ENCODE results near the gene AURKAIP1.
"Not testable (repeated sequence)": the region's sequence is repeated elsewhere in the genome, so short reads cannot be mapped to it uniquely, and the experiment has no call there.

The AURKAIP1 gene

DNA sequence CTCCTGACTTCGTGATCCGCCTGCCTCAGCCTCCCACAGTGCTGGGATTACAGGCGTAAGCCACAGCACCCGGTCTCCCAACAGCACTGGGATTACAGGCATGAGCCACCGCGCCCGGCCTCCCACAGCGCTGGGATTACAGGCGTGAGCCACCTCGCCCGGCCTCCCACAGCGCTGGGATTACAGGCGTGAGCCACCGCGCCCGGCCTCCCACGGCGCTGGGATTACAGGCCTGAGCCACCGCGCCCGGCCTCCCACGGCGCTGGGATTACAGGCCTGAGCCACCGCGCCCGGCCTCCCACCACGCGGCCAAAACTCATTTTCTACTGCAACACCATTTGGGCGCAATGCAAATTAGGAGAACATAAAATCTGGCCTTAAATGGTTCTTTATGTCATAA, 10.3 kb upstream of the AURKAIP1 start:
- not testable (repeated sequence) for DNase-seq

DNA sequence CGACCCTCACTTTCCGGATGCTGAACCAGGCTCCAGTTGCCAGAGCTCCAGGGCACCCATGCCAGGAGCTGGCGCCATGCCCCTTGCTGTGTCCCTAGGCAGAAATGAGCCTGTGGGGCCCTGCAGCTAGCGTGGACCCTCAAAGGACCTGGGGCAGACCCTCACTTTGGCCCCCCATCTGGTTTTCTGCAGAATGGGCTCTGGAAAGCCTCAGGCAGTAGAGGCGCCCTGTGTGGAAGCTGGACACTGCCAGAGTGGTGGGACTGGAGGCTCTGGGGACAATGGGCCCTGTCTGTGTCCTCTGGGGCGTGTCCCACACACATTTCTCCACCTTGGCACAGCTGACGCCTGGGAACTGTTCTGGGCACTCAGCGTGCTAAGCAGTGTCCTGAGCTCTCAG, 6.3 kb upstream of the AURKAIP1 start:
- no peak for DNase-seq

DNA sequence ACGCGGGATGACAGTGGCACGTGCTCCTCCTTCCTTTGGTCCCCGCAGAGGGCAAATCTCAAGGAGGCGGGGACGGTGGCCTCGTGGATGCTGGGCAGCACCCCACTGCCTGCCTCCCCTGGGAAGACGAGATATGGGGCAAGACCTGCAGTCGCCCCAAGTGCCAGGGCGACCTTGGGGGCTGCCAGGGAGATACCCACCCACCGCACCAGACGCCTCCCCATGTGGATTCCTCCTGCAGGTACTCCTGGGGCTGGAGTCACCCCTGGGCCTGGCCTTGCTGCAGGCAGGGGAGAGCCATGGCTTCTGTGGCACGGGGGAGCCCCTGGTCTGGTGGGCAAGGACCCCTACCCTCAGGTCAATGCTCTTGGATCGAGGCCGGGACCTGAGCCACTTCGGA, 5.9 kb upstream of the AURKAIP1 start:
- DNase-seq, result no peak

DNA sequence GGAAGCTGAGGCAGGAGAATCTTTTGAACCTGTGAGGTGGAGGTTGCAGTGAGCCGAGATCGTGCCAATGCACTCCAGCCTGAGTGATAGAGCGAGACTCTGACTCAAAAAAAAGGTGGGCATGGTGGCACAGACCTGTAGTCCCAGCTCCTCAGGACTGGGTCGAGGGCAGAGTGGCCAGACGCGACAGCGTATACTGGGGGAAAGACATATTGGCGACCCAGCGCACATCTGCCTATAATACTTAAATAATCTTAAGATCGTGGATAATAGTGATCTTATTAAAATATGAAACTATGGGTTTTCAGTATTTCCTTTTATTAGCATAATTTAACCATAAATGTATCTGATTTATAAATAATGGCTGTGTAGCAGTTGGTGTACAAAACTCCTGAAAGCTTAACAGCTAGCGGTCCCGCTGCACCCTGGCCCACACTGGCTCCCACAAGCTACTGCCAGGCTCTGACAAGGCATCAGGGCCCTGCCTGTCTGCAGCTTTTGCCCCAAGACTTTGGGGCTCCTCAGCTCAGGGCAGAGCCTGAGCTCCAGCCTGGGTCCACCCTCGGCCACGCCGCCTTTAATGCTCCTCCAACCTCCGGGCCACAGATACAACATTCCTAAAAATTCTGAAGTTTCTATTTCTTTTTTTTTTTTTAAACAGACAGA, 2.7 kb upstream of the AURKAIP1 start:
- no peak for DNase-seq

DNA sequence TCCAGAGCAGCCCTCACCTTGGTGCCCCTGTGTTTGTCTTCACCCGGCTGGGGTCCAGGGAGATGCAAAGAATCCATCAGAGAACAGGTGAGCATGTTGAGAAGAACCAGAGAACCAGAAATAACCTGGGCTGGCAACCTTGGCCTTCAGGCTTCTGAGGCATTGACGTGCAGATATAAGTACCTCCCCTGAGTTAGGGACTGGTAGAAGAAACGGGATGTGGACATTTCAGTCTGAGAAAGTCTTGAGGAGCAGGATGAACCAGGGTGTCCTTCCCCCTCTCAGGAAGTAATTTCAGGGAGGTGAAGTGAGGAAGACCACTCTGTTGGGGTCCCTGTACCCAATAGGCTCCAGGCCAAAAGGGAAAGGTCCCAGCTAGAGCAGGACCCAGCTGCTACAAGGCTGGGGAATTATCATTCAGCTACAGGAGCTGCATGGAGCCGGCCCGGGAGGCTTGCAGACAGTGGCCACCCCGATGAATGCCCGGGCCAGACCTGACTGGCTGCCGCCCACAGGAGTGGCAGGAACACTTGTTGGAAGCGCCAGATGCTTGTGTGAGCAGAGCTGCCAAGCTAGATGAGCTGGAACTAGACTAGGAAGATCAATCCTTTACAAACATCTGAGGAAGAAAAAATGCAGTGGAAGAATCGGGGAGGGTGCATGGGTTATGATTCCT, 1.7 kb upstream of the AURKAIP1 start:
- no peak for DNase-seq

DNA sequence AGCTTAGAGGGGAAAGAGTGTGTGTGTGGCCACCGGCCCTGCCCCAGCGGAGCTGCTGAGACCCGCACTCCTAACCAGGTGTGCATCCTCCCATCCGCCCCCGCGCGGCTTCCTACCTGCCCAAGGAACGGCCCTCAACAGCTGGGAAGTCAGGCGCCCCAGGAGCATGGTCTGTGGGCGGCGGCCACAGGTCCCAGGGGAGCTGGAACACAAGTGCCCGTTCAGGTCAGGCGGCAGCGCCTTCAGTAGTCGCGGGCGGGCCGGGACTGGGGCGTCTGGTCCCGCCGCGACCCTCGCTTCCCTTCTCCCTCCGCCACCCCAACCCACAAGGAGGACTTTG, 448 bp downstream of the AURKAIP1 start:
- no peak for DNase-seq

DNA sequence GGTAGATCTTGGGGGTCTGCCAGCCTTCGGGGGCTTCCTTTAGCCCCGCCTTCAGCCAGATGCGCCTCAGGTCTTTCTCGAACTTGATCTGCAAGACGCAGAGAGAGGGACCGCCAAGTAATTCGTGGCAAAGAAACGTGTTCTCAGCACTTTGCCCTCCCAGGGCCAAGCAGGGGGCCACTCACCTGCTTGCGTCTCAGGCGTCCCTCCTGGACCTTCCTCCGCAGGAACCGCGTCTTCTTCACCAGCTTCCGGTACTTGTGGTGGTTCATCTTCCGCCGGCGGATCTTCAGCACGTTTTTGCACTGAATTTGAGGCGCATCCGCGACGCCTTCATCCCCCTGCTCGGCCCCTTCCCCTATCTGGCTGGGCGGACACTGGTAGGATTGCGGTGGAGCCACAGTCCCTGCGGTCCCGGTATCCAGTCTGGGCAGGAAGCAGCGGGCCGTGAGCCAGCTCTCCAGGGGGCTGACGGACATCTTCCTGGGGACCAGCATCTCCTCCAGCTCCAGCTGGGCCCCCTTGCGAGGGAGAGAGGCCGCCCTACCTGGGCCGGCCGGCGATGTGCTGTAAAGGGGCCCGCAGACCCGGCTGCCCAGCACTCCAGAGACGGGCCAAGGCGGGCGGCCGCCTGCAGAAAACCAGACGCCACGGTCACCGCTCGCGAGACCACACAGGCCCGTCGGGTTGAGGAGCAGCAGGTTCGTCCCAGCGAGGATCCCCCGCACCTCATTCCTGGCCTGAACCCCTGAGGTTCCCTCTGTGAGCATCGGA, 1.0 kb downstream of the AURKAIP1 start:
- no peak for DNase-seq

DNA sequence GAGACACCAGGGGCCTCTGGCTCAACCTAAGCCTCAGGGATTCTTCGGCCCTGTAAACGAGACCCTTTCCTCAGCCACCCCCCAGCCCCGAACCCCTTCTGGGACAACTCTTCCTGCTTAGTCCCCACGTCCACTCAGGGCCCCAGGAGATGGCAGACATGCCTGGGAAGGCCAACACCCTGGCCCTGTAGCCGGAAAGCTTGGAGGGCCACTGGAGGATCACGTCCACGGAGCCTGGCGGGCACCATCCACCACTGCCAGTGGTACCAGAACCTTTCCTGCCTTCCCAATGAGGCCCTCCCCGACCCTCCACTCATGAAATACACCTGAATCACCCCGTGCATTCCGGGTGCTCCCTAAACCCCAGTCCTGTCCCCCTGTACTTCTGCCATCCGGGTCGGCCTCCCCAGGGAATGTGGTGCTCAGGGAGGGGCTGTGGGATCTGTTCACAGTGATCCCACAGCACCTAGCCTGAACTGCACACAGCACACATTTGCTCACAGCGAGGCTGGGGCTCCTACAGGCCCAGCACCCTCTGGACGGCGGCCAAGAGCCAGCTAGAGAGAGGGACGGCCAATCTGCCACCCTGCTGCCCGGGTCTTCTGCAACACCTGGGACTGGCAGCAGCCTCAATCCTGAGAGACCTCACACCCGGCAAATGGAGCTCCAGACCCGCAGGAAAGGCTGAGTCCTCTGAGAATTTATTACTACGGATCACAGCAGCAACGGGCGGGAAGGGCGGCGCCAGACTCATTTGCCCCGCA, 1.8 kb downstream of the AURKAIP1 start:
- no peak for DNase-seq

DNA sequence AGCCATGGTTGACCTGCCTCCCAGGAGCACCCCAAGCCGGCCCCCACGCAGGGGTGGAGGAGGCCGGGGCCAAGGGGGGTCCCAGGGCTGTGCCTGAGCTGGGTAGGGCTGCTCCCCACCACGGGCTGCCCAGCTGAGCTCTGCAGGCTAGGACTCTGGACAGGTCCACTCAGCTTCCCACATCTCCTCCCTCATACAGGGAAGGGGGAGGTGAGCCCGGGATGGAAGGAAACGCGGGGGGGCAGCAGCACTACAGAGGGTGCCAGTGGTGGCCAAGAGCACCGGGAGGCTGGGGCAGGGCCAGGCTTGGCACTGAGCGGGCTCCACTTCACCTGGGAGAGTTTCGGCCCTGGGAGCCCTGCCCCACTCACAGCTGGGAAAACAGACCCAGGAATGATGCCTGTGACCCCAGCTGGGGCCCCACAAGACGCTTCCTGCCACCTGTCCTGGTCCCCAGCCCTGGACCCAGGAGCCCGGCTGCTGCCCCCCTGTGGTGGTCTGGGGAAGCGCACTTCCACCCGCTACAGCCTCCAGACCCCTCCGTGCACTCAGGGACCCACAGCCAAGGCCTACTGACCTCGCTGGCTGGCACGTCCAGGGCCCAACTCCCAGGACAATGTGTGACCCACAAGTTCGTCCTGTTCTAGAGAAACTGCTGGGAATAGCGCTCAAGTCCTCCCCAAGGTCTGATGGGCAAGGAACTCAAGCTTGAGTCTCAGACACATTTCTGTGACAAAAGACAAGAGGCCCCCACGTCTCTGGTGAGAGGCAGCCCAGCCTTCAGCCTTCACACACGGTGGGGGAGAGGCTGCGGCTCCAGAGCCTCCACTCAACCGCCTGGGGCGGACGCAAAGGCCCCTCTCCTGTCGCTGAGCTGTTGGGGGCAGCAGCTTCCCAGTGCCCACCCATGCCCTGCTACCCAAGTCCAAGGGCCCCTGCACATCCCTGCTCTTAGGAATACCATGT, 3.0 kb downstream of the AURKAIP1 start:
- DNase-seq, result peak; percentile 43

DNA sequence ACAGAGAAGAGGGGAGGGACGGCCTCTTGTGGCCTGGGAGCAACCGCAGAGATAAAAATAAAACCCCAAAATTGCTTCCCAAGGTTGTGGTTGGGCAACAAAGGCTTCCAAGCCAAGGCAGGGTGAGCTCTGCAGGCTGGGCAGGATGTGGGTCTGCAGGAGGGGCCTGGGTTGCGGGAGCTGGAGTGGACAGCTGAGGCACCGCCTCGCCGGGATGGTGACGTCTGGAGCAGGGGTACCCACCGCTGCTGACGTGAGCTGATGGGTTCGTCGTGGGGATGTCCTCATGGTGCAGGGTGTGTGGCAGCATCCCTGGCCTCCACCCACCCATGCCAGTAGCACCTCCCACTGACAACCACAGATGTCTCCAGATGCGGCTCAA, 3.7 kb downstream of the AURKAIP1 start:
- no peak for DNase-seq

DNA sequence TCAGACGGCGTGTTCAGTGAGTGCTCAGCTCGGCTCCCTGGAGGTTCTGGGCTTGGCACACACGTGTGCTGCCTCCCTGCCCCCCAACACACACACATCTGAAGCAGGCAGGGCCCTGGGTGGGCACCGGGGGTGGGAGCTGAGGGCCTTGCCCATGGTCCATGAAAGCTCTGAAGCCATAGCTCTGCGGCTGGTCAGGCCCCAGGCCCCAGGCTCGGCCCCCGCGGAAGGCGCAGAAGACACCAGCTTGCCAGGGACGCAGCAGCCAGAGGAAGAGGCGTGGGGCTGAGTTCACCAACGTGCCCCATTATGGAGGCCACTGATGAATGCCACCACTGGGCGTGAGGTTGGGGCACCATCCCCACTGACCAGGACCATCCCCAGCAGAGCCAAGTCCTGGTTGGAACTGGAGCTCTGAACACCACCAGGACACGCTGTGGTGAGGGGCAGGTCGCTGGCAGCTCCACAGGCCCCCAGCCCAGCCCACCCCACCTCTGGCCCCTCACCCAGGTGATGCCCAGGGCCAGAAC, 4.2 kb downstream of the AURKAIP1 start:
- DNase-seq, result no peak

DNA sequence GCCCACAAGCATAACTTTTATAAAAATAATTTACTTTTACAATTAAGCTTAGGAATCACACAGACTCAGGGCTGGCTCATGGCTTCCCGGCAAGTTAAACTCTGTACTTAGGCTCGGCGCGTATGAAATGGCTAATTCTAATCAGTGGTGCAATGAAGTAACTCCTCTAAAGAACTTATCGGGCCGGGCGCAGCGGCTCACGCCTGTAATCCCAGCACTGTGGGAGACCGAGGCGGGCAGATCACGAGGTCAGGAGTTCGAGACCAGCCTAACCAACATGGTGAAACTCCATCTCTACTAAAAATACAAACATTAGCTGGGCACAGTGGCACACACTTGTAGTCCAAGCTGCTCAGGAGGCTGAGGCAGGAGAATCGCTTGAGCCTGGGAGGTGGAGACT, 4.9 kb downstream of the AURKAIP1 start:
- not testable (repeated sequence) for DNase-seq

DNA sequence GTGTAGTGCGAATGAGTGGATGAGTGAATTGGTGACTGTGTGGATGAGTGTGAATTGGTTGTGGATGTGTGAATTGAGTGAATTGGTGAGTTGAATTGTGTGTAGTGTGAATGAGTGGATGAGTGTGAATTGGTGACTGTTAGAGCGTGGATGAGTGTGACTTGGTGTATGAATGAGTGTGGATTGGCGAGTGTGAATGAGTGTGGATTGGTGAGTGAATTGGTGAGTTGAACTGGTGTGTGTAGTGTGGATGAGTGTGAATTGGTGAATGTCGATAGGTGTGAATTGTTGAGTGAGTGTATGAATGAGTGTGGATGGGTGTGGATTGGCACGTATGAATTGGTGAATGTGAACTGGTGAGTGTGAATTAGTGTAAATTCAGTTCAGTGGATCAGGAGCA, 7.7 kb downstream of the AURKAIP1 start:
- DNase-seq, result no peak

DNA sequence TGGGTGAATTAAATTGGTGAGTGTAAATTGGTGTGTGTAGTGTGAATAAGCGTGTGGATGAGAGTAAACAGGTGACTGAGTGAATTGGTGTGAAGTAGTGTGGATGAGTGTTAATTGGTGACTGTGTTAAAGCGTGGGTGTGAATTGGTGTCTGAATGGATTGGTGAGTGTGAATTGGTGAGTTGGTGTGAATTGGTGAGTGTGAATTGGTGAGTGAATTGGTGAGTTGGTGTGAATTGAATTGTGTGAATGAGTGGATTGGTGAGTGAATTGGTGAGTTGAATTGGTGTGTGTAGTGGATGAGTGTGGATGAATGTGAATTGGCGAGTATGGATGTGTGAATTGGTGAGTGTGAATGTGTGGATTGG, 8.3 kb downstream of the AURKAIP1 start:
- no peak for DNase-seq

DNA sequence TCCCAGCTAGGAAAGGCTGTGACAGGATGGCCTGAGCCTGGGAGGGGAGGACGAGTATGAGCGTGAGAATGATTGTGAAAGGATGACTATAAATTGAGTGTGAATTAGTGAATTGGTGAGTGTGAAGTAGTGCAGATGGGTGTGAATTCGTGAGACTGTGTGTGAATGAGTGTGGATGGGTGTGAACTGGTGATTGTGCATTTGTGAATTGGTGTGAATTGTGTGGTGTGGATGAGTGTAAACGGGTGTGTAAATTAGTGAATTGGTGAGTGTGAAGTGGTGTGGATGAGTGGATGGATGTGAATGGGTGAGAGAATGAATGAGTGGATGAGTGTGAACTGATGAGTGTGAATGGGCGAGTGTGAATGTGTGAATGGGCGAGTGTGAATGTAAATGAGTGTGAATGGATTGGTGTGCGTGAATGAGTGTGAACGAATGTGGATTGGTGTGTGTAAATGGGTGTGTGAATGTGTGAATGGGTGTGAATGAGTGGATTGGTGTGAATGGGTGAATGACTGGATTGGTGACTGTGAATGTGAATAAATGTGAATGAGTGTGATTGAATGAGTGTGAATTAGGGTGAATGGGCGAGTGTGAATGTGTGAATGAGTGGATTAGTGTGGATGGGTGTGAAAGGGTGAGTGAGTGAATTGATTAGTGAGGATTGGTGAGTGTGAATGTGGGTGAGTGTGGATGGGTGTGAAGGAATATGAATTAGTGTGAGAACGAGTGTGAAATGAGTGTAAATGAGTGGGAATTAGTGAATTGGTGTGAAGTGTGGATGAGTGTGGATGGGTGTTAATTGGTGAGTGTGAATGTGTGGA, 8.9 kb downstream of the AURKAIP1 start:
- no peak for DNase-seq

DNA sequence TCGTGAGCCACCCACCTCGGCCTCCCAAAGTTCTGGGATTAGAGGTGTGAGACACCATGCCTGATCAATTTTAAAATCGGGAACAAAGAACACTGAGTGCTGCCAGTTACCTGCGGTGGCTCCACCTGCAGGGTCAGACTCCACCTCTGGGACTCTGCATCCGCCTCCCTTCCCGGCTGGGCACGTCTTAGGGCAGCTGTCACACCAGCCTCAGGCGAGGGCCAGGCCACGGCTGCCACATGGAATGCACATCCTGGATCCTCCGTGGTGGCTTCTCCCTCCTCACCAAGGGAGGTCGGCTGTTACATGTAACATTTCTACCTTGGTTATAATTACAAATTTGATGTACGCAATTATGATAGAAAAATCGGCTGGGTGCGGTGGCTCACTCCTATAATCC, 10.7 kb downstream of the AURKAIP1 start:
- no peak for DNase-seq

DNA sequence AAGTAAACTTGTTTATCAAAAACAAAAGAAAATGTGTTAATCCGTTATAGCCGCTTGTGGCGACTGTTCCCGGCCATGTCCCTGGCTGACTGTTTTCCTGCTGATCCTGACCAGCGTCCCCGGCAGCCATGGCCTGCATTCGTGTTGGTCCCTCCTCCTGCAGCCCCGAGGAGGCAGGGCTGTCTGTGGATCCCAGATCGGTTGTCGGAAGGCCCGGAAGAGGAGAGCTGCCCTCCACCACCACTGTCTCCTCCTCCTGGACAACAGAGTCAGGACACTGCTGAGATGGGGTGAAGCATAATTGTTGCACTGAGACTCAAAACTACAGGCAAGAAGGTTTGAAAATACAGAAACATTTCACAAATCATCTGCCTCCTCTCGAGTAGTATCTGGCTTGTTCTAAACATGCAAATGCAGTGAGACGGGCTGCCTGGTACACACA, 13.0 kb downstream of the AURKAIP1 start:
- DNase-seq, result no peak

DNA sequence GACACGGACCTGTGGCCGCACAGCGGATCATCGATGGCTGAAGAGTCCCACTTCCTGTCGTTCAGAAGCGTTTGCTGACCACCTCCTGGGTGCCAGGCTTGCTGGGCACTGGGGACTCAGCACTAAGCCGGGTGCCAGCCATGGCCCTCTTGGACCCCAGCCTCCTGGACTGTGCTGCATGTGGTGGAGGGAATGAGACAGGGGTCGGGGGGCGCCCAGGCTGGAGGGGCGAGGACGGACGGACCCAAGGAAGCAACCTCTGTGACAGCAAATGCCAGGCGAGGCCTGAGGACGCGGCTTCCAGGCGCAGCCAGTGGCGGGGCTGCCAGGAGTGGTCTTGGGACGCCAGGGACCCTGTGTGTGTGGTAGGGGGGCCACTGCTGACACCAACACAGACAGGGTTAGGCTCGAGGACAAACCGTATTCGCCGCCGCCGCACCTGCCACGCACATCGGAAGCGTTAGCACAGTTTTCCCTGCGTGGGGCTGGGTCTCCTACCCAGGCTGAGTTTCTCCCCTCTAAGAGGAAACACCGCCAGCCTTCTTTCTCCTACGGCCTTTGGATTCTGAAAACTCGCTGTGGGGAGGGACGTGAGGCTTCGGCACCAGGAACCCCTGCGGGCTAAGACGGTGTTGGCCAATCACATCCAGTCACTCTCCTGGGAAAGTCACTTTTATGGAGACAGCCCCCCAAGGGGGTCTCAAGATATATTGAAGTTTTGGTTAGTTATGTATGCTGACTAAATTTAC, 13.6 kb downstream of the AURKAIP1 start:
- no peak for DNase-seq

DNA sequence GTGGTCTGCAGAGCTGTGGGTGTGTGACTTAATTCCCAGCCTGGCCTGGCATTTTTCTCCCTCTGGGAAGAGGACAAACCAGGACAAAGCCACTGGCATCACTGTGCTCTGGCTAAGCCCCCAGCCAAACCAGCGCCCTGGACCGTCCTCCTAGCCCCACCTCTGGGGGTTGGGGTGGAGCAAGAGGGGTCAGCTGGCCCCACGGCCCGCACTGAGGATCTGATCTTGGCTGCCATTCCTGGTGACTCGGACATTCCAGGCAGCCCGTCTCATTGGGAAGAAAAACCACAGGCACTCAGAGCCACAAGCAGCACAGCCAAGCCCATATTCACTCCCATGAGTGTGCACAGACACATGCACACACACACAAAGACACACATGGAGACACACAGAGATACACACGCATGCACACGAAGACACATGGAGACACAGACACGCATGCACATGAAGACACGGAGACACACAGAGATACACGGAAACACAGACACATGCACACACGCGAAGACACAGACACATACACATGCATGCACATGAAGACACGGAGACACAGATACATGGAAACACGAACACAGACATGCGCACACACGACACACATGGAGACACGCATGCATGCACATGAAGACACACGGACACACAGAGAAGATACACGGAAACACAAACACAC, 14.4 kb downstream of the AURKAIP1 start:
- no peak for DNase-seq

Data from inflammatory macrophage treated with lipopolysaccharide for 4 hours (primary cell).